C4-2B (cell line): ENCODE data around the gene OSBPL9.

ENCODE experiments used
- ZFX ChIP-seq: fragments of 450-650 bp; IDR thresholded peaks from 2 replicates; pipeline ENCODE4 v1.6.1; 2017
- TF ChIP-seq, protein P1 (sequence below): fragments of 450-650 bp; conservative IDR thresholded peaks from 2 replicates; pipeline ENCODE4 v1.5.1; 2017; ENCODE audit warnings: mild to moderate bottlenecking

DNA sequence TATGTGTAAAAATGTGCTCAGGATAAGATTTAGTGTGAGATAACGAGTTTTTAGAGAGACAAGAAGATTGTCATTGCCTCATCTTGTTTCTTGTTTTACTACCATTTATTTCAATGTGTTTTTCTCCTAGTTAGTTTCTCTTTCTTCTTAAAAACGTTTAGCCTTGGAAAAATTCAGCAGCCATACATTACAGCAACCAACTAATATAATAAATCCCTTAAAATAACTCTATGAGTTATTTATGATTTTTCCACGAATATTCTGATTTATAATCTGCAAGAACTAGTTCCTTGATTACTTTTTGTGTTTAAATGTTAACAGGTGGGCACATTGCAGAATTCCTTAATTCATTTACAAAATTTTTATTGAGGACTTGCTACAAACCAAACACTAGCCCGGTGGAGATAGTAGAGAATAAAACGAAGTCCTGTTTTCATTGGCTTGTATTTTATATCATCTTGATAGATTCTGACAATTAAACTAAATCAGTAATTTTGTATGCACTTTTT, 118.9 kb downstream of the OSBPL9 start:
- TF ChIP-seq, protein P1, sequence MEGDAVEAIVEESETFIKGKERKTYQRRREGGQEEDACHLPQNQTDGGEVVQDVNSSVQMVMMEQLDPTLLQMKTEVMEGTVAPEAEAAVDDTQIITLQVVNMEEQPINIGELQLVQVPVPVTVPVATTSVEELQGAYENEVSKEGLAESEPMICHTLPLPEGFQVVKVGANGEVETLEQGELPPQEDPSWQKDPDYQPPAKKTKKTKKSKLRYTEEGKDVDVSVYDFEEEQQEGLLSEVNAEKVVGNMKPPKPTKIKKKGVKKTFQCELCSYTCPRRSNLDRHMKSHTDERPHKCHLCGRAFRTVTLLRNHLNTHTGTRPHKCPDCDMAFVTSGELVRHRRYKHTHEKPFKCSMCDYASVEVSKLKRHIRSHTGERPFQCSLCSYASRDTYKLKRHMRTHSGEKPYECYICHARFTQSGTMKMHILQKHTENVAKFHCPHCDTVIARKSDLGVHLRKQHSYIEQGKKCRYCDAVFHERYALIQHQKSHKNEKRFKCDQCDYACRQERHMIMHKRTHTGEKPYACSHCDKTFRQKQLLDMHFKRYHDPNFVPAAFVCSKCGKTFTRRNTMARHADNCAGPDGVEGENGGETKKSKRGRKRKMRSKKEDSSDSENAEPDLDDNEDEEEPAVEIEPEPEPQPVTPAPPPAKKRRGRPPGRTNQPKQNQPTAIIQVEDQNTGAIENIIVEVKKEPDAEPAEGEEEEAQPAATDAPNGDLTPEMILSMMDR: no peak
- TF ChIP-seq ZFX: no peak
